ENCODE results near the gene SERTM1. TPM values are rescaled to one million over a fixed set of nuclear protein-coding genes. Genes with fewer than 3 reads are reported as not detected.

Gene SERTM1
- total and polyA plus RNA-seq, 2 donors (not counting 3 experiments of a cell fraction or from before 2014, with no cell fraction given), result 0.06 TPM; not detected in 1

DNA sequence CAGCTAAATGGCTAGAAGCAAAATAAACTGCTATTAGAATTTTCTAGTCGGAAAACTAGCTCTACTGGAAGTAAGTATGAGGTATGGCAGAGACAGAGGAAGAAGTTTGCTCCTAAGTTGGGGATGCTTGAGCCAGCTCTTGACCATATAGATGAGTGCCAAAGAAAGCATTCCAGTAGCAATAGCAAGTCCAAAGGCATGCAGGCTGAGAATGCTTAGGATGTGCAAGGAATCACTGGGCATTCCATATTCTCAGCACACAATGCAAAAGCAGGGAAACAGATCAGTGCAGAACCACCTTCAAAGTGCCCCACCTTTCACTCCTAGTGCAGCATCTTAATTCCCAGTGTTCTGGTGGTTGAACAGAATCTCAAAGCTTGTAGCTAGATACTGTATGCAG, 32.9 kb downstream of the SERTM1 start:
- no peak overlapping the region for H2AFZ ChIP-seq (ENCODE audit: low read depth, low read length)
- no peaks in the 10 kb centered on the region for H3K4me1 ChIP-seq (ENCODE audit: control insufficient read depth, extremely low read depth, insufficient read depth, low read length)
- H3K79me2 ChIP-seq (ENCODE audit: control insufficient read depth, insufficient read depth, low read length), result no peaks in the 10 kb centered on the region
- peaks cover 4 to 6% of the 10 kb centered on the region in 2 experiments for H3K27me3 ChIP-seq (ENCODE audit: control insufficient read depth in 2 of 2, insufficient read depth in 2 of 2, low read length in 2 of 2)
- BruUV-seq (replicated peaks), result no TSS peak
- H4K20me1 ChIP-seq (replicated peaks; ENCODE audit: control insufficient read depth, extremely low read depth, insufficient read depth, low read length), result no peaks in the 10 kb centered on the region
- FAIRE-seq (no peak), DNase-seq (ENCODE audit: low read depth, low spot score) (no peak)
- no peaks in the 10 kb centered on the region for H3K9me3 ChIP-seq (replicated peaks; ENCODE audit: control insufficient read depth, insufficient read depth, low read length)
- no peaks in the 10 kb centered on the region for H3K36me3 ChIP-seq (ENCODE audit: control insufficient read depth in 2 of 2, extremely low read depth in 1 of 2, insufficient read depth in 2 of 2, low read length in 2 of 2)
- intact Hi-C loops (cut with micrococcal nuclease) (no loop called here), dilution Hi-C loops (cut with MboI; ENCODE audit: extremely low pct_ligation_motif_present, low sequenced_read_pairs) (no loop called here)
- H3K4me2 ChIP-seq (ENCODE audit: insufficient read depth, low read length), result no peak overlapping the region
- no peak overlapping the region for H3K4me3 ChIP-seq (replicated peaks in 1 of 3; ENCODE audit: insufficient read depth in 1 of 3, low read depth in 1 of 3, low read length in 3 of 3)
- no peak for TF ChIP-seq MYC (IDR thresholded peaks at IDR 0.05; ENCODE audit: low read depth, low read length)
- TF ChIP-seq POLR2A (IDR thresholded peaks at IDR 0.05; ENCODE audit: low read depth, low read length), result no peak
- TF ChIP-seq JUN (IDR thresholded peaks at IDR 0.05; ENCODE audit: borderline replicate concordance, insufficient read depth, insufficient read length, low read depth), result no peak
- no peak for TF ChIP-seq FOS (IDR thresholded peaks at IDR 0.05; ENCODE audit: borderline replicate concordance, insufficient read depth, low read length)
- no peak for TF ChIP-seq GATA2 (IDR thresholded peaks at IDR 0.05; ENCODE audit: insufficient read depth, insufficient read length, low read depth, low read length)
- TF ChIP-seq, protein P1, sequence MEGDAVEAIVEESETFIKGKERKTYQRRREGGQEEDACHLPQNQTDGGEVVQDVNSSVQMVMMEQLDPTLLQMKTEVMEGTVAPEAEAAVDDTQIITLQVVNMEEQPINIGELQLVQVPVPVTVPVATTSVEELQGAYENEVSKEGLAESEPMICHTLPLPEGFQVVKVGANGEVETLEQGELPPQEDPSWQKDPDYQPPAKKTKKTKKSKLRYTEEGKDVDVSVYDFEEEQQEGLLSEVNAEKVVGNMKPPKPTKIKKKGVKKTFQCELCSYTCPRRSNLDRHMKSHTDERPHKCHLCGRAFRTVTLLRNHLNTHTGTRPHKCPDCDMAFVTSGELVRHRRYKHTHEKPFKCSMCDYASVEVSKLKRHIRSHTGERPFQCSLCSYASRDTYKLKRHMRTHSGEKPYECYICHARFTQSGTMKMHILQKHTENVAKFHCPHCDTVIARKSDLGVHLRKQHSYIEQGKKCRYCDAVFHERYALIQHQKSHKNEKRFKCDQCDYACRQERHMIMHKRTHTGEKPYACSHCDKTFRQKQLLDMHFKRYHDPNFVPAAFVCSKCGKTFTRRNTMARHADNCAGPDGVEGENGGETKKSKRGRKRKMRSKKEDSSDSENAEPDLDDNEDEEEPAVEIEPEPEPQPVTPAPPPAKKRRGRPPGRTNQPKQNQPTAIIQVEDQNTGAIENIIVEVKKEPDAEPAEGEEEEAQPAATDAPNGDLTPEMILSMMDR (IDR thresholded peaks at IDR 0.05; ENCODE audit: extremely low read depth in 1 of 2, insufficient read depth in 1 of 2, low read depth in 1 of 2, low read length in 2 of 2), result no peak
- TF ChIP-seq EZH2 (IDR thresholded peaks at IDR 0.05; ENCODE audit: borderline replicate concordance, low read depth, low read length, severe bottlenecking), result no peak
- TF ChIP-seq POLR2AphosphoS5 (IDR thresholded peaks at IDR 0.05; ENCODE audit: insufficient read depth, low read depth, low read length), result no peak
- TF ChIP-seq, protein P2, sequence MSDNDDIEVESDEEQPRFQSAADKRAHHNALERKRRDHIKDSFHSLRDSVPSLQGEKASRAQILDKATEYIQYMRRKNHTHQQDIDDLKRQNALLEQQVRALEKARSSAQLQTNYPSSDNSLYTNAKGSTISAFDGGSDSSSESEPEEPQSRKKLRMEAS (IDR thresholded peaks at IDR 0.05; ENCODE audit: insufficient read depth, insufficient read length), result no peak
- H3K27ac ChIP-seq (ENCODE audit: insufficient read depth, low read depth, low read length), result no peak overlapping the region
- H3K9me1 ChIP-seq (replicated peaks; ENCODE audit: control insufficient read depth, extremely low read depth, insufficient read depth, low read length), result no peaks in the 10 kb centered on the region
- ChIA-PET POLR2A (no interaction called here), CTCF (no interaction called here)
- no peak overlapping the region for H3K9ac ChIP-seq (replicated peaks; ENCODE audit: extremely low read depth, insufficient read depth, low read length)

Data from endothelial cell of umbilical vein (primary cell).